ENCODE data around the gene GDF9. TPM values are rescaled to one million over a fixed set of nuclear protein-coding genes. Genes with fewer than 3 reads are reported as not detected.

GDF9 gene
- total RNA-seq, 1 experiment from 2014 or later, result 0.24 TPM

- H3K4me1 Mint-ChIP-seq, result no peaks in the 10 kb centered on the region
- no peaks in the 10 kb centered on the region for H3K27me3 Mint-ChIP-seq (ENCODE audit: low read depth)
- no peaks in the 10 kb centered on the region for H3K9me3 Mint-ChIP-seq
- no peaks in the 10 kb centered on the region for H3K79me2 ChIP-seq (ENCODE audit: insufficient read depth, low read length)
- H4K8ac ChIP-seq (replicated peaks; ENCODE audit: insufficient read length, low read depth, low read length), result no peak overlapping the region
- H4K91ac ChIP-seq (ENCODE audit: insufficient read length, low read depth, low read length), result no peak overlapping the region
- no peaks in the 10 kb centered on the region for H3K9me3 ChIP-seq (ENCODE audit: control insufficient read depth, low read depth, low read length)
- no peak for DNase-seq
- no peak overlapping the region for H3K27ac ChIP-seq (ENCODE audit: insufficient read length, low read depth, low read length)
- no peak overlapping the region for H3K56ac ChIP-seq (ENCODE audit: insufficient read length, low read depth, low read length)
- H4K5ac ChIP-seq (ENCODE audit: insufficient read length, low read depth, low read length), result no peak overlapping the region
- no peak overlapping the region for H3K14ac ChIP-seq (ENCODE audit: insufficient read depth, low read length)
- H2BK12ac ChIP-seq (ENCODE audit: insufficient read length, low read depth, low read length), result no peak overlapping the region
- no peaks in the 10 kb centered on the region for H4K20me1 ChIP-seq (ENCODE audit: control insufficient read depth, insufficient read depth, insufficient read length)
- no peak overlapping the region for H3T11ph ChIP-seq (ENCODE audit: low read length)
- no peaks in the 10 kb centered on the region for H3K4me1 ChIP-seq (ENCODE audit: insufficient read depth, low read length)
- H2AK5ac ChIP-seq (ENCODE audit: insufficient read length, low read length), result no peak overlapping the region
- WGBS (ENCODE audit: extremely low coverage, insufficient read length, low lambda C conversion rate), result no CpG with 5 or more reads among the region's 7 CpGs
- no peak overlapping the region for H3K4ac ChIP-seq (ENCODE audit: low read depth, low read length)
- H2BK5ac ChIP-seq (ENCODE audit: insufficient read length, low read length), result no peak overlapping the region
- no peak overlapping the region for H2BK20ac ChIP-seq (ENCODE audit: low read depth, low read length, poor library complexity, severe bottlenecking)
- H3K4me3 Mint-ChIP-seq, result no peak overlapping the region
- H2BK120ac ChIP-seq (ENCODE audit: low read depth, low read length, poor library complexity, severe bottlenecking), result no peak overlapping the region
- no peak overlapping the region for H2AFZ ChIP-seq (ENCODE audit: low read length)
- no peaks in the 10 kb centered on the region for H3K79me1 ChIP-seq (ENCODE audit: insufficient read depth, low read depth, low read length, poor library complexity, severe bottlenecking)
- H3K27ac Mint-ChIP-seq, result peak overlapping the region in 1 of 3 experiments; percentile 46; a peak in 2 of 7 replicates
- H3K23me2 ChIP-seq (ENCODE audit: insufficient read length, low read depth, low read length, poor library complexity, severe bottlenecking), result no peaks in the 10 kb centered on the region
- H3K27me3 ChIP-seq (ENCODE audit: insufficient read depth, low read length), result no peaks in the 10 kb centered on the region; the same call in 1 of the 2 replicates
- TF ChIP-seq CTCF (conservative IDR thresholded peaks at IDR 0.05), result no peak
- no peak overlapping the region for H3K23ac ChIP-seq (ENCODE audit: insufficient read length, low read depth, low read length)
- H3K4me2 ChIP-seq (ENCODE audit: insufficient read depth, insufficient read length, low read length), result no peak overlapping the region
- H3K9ac ChIP-seq (ENCODE audit: extremely low read depth, insufficient read length, low read length), result no peak overlapping the region
- H3K36me3 Mint-ChIP-seq (ENCODE audit: insufficient read depth in 1 of 3, low read depth in 3 of 3), result peaks cover 36 to 76% (median 69%) of the 10 kb centered on the region in 3 experiments; a peak in 6 of 7 replicates
- H3K18ac ChIP-seq (ENCODE audit: insufficient read length, low read depth, low read length), result no peak overlapping the region
- no peak overlapping the region for H2BK15ac ChIP-seq (ENCODE audit: low read depth, low read length)
Observed at GRCh38 chr5:132896685-132897084, 30.4 kb upstream of the GDF9 start.
